ENCODE data around the gene C10orf120. TPM values are rescaled to one million over a fixed set of nuclear protein-coding genes. Genes with fewer than 3 reads are reported as not detected.

The C10orf120 gene
- total RNA-seq, 3 donors from 2014 or later: not detected

DNA sequence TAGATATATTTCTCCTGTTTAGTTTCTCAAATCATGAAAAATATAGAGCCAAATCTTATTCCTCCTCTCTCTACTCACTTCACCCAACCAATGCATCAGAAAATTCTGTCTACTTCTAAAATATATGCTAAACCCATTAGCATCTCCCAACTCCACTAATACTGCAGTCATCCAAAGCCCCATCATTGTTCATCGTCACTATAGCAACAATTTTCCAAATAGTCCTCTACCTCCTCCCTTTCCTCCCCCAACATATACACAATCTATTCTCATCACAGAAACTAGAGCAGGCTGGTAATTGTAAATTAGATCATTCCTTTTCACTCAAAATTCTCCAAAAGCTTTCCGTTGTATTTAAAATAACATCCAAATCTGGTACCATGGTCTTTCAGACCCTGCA, 38.4 kb upstream of the C10orf120 start:
- ATAC-seq: no peak
- intact Hi-C loops (cut with DNase I, micrococcal nuclease): no loop called here
- H3K36me3 ChIP-seq (ENCODE audit: low read depth): no peaks in the 10 kb centered on the region
- TF ChIP-seq, protein P1, sequence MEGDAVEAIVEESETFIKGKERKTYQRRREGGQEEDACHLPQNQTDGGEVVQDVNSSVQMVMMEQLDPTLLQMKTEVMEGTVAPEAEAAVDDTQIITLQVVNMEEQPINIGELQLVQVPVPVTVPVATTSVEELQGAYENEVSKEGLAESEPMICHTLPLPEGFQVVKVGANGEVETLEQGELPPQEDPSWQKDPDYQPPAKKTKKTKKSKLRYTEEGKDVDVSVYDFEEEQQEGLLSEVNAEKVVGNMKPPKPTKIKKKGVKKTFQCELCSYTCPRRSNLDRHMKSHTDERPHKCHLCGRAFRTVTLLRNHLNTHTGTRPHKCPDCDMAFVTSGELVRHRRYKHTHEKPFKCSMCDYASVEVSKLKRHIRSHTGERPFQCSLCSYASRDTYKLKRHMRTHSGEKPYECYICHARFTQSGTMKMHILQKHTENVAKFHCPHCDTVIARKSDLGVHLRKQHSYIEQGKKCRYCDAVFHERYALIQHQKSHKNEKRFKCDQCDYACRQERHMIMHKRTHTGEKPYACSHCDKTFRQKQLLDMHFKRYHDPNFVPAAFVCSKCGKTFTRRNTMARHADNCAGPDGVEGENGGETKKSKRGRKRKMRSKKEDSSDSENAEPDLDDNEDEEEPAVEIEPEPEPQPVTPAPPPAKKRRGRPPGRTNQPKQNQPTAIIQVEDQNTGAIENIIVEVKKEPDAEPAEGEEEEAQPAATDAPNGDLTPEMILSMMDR (IDR thresholded peaks at IDR 0.05): no peak
- H3K9me3 ChIP-seq: no peaks in the 10 kb centered on the region
- H3K4me1 ChIP-seq (ENCODE audit: low read depth): no peaks in the 10 kb centered on the region
- H3K4me3 ChIP-seq: no peak overlapping the region
- DNase-seq: no peak

DNA sequence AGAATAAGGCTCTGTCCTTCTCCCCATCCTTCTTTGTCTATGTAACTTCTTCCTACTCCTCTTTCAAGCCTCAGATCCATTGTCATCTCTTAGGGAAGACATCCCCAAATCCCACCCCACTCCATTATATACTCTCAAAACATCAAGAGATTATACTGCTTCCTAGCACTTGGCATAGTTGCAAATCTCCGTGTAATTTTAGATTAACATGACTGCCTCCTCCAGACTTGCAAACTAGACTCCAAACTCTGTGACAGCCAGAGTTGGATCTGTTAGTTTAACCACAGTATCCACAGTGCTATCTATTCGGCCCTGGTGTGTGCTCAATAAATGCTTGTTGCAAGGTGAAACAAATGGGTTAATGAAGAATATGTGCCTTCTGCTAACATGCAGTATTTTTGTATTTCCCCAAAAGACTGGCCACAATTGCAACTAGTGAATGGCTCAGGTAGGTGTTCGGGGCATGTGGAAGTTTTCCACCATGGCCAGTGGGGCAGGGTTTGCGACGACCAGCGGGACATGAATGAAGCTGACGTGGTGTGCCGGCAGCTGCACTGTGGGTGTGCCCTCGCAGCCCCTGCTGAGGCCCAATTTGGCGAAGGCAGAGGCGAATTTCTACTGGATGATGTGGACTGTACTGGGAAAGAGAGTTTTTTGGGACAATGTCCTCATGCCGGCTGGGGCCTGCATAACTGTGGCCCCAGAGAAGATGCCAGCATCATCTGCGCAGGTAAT, 34.5 kb upstream of the C10orf120 start:
- Histone ChIP-seq H3K36me3 (ENCODE audit: low read depth) (no peaks in the 10 kb centered on the region), H3K4me1 (ENCODE audit: low read depth) (no peaks in the 10 kb centered on the region), H3K9me3 (no peaks in the 10 kb centered on the region), H3K4me3 (no peak overlapping the region)
- ATAC-seq: no peak
- intact Hi-C loops (cut with DNase I, micrococcal nuclease): no loop called here
- DNase-seq: no peak
- TF ChIP-seq, protein P1 (IDR thresholded peaks at IDR 0.05): no peak

- no peaks in the 10 kb centered on the region for H3K4me1 ChIP-seq (ENCODE audit: low read depth)
- H3K4me3 ChIP-seq: no peak overlapping the region
- no peak for ATAC-seq
- H3K9me3 ChIP-seq: no peaks in the 10 kb centered on the region
- no peaks in the 10 kb centered on the region for H3K36me3 ChIP-seq (ENCODE audit: low read depth)
- intact Hi-C loops (cut with DNase I, micrococcal nuclease): no loop called here
- TF ChIP-seq, protein P1 (IDR thresholded peaks at IDR 0.05): no peak
- DNase-seq: no peak
Measured at GRCh38 chr10:122733443-122733842, 33.8 kb upstream of the C10orf120 start.

GRCh38 chr10:122730238-122730637, 30.6 kb upstream of the C10orf120 start:
- no peak for ATAC-seq
- Histone ChIP-seq H3K9me3 (no peaks in the 10 kb centered on the region), H3K4me3 (no peak overlapping the region), H3K36me3 (ENCODE audit: low read depth) (no peaks in the 10 kb centered on the region), H3K4me1 (ENCODE audit: low read depth) (no peaks in the 10 kb centered on the region)
- DNase-seq: no peak
- intact Hi-C loops (cut with DNase I, micrococcal nuclease): no loop called here
- TF ChIP-seq, protein P1 (IDR thresholded peaks at IDR 0.05): no peak

GRCh38 chr10:122729126-122729525, 29.5 kb upstream of the C10orf120 start:
- intact Hi-C loops (cut with DNase I, micrococcal nuclease): no loop called here
- H3K4me1 ChIP-seq (ENCODE audit: low read depth): no peaks in the 10 kb centered on the region
- ATAC-seq (no peak), DNase-seq (no peak)
- no peaks in the 10 kb centered on the region for H3K9me3 ChIP-seq
- no peak overlapping the region for H3K4me3 ChIP-seq
- H3K36me3 ChIP-seq (ENCODE audit: low read depth): no peaks in the 10 kb centered on the region
- TF ChIP-seq, protein P1 (IDR thresholded peaks at IDR 0.05): no peak
